ENCODE measurements around the gene RIT2. TPM values are rescaled to one million over a fixed set of nuclear protein-coding genes. Genes with fewer than 3 reads are reported as not detected.

RIT2 gene
- polyA plus RNA-seq, 2 of the 4 experiments (the other 2 are of a cell fraction): not detected

DNA sequence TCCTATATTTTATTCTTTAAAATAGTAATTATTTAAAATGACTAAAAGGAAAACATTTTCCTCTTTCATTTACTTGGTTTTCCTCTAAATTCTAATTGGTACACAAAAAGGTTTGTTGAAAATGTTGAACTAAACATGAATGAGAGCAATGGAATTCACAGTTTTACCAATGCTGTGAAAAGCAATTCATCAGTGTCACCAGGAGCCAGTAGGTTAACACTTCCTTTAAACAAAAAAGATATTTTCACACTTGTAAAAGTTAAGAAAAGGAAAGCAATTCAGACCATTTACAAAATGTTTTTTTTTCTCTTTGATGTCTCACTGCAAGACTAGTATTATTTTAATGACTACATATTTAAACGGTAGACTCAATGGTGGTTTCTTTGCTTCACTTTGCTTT is 341.6 kb downstream of the RIT2 start:
- FAIRE-seq (no peak), DNase-seq (ENCODE audit: low read depth in 1 of 2, low spot score in 1 of 2) (no peak), ATAC-seq (no peak)
- no peak overlapping the region for H3K4me3 ChIP-seq
- no peak overlapping the region for H3K27ac ChIP-seq
- H3K9me3 ChIP-seq: no peaks in the 10 kb centered on the region; the same call in 2 of the 3 replicates
- TF ChIP-seq RFX5 (IDR thresholded peaks at IDR 0.05): no peak
- no peaks in the 10 kb centered on the region for H3K4me1 ChIP-seq
- no peak overlapping the region for H3K4me2 ChIP-seq
- ChIA-PET CTCF (no interaction called here), POLR2A (no interaction called here)
- WGBS (ENCODE audit: missing lambda C conversion rate): 24% methylated on average over 1 of the region's 1 CpG

DNA sequence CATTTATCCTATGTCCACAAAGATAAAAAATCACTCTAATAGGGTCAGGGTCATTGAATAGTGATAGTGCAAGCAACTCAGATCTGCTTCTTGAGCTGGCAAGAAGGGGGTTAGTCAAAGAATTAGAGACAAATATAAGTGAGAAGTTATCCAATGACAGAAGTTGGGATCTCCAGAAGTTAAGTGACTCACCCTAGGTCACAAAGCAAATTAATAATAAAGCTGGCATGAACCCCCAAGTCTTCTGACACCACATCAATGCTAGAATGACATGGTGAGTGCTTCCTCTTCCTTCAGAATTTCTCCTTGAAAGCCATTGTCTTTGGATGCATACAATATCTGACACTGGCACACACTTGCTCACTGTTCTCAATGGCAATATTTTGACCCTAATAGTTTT is 343.5 kb downstream of the RIT2 start:
- no peak for ATAC-seq
- POLR2A ChIA-PET: no interaction called here
- no peak for TF ChIP-seq ZFP36 (IDR thresholded peaks at IDR 0.05; ENCODE audit: borderline replicate concordance, partially characterized antibody)
- no peak for TF ChIP-seq NFE2L2 (conservative IDR thresholded peaks at IDR 0.05; ENCODE audit: low read length)
- TF ChIP-seq ZNF302 (CRISPR knock-in tag; IDR thresholded peaks at IDR 0.05): no peak
- TF ChIP-seq RARB (CRISPR knock-in tag; IDR thresholded peaks at IDR 0.05): no peak
- no peak for TF ChIP-seq SMC3 (IDR thresholded peaks at IDR 0.05)
- TF ChIP-seq MAFK (IDR thresholded peaks at IDR 0.05; ENCODE audit: partially characterized antibody): no peak
- TF ChIP-seq TP53 (CRISPR knock-in tag; IDR thresholded peaks at IDR 0.05): no peak
- TF ChIP-seq, protein P1, sequence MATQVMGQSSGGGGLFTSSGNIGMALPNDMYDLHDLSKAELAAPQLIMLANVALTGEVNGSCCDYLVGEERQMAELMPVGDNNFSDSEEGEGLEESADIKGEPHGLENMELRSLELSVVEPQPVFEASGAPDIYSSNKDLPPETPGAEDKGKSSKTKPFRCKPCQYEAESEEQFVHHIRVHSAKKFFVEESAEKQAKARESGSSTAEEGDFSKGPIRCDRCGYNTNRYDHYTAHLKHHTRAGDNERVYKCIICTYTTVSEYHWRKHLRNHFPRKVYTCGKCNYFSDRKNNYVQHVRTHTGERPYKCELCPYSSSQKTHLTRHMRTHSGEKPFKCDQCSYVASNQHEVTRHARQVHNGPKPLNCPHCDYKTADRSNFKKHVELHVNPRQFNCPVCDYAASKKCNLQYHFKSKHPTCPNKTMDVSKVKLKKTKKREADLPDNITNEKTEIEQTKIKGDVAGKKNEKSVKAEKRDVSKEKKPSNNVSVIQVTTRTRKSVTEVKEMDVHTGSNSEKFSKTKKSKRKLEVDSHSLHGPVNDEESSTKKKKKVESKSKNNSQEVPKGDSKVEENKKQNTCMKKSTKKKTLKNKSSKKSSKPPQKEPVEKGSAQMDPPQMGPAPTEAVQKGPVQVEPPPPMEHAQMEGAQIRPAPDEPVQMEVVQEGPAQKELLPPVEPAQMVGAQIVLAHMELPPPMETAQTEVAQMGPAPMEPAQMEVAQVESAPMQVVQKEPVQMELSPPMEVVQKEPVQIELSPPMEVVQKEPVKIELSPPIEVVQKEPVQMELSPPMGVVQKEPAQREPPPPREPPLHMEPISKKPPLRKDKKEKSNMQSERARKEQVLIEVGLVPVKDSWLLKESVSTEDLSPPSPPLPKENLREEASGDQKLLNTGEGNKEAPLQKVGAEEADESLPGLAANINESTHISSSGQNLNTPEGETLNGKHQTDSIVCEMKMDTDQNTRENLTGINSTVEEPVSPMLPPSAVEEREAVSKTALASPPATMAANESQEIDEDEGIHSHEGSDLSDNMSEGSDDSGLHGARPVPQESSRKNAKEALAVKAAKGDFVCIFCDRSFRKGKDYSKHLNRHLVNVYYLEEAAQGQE (IDR thresholded peaks at IDR 0.05): no peak
- no peak for TF ChIP-seq HDAC2 (IDR thresholded peaks at IDR 0.05)
- no peak for TF ChIP-seq FOSL2 (IDR thresholded peaks at IDR 0.05)
- no peak for TF ChIP-seq FOSL2 (CRISPR knock-in tag; IDR thresholded peaks at IDR 0.05)

DNA sequence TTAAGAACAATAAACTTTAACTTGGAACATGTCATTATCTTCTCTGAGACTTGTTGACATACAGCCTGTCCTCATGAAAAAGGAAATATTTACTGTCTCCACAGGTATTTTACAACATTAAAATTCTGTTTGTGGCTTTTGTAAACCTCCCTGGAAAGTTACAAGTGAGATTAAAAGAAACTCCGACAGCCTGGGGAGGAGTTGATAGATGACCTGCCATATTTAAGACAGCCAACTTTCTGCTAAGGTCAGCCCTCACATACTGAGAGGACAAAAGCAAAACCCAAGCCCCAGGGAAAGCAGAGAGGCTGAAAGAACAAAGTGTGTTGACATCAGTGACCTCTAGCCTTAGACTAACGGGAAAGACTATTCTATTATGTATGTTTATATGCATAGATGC is 350.2 kb downstream of the RIT2 start:
- Histone ChIP-seq H3K4me2 (no peak overlapping the region), H3K27ac (no peak overlapping the region), H3K4me3 (no peak overlapping the region), H3K9me3 (no peaks in the 10 kb centered on the region), H3K4me1 (no peaks in the 10 kb centered on the region)
- ChIA-PET POLR2A (no interaction called here), CTCF (no interaction called here)
- no peak for DNase-seq (ENCODE audit: low read depth in 1 of 2, low spot score in 1 of 2)
- ATAC-seq: no peak
- 0% methylated on average over 2 of the region's 2 CpGs for WGBS (ENCODE audit: missing lambda C conversion rate)
- FAIRE-seq: no peak
- no peak for TF ChIP-seq JUN (IDR thresholded peaks at IDR 0.05)
- TF ChIP-seq, protein P2, sequence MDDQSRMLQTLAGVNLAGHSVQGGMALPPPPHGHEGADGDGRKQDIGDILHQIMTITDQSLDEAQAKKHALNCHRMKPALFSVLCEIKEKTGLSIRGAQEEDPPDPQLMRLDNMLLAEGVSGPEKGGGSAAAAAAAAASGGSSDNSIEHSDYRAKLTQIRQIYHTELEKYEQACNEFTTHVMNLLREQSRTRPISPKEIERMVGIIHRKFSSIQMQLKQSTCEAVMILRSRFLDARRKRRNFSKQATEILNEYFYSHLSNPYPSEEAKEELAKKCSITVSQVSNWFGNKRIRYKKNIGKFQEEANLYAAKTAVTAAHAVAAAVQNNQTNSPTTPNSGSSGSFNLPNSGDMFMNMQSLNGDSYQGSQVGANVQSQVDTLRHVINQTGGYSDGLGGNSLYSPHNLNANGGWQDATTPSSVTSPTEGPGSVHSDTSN (IDR thresholded peaks at IDR 0.05): no peak

More for the DNA sequence above, 343.5 kb downstream of the RIT2 start:
- CTCF ChIA-PET: no interaction called here
- Histone ChIP-seq H3K27ac (no peak overlapping the region), H3K4me3 (no peak overlapping the region), H3K4me1 (no peaks in the 10 kb centered on the region), H3K4me2 (no peak overlapping the region), H3K9me3 (no peaks in the 10 kb centered on the region)
- no peak for DNase-seq (ENCODE audit: low read depth in 1 of 2, low spot score in 1 of 2)
- FAIRE-seq: no peak

DNA sequence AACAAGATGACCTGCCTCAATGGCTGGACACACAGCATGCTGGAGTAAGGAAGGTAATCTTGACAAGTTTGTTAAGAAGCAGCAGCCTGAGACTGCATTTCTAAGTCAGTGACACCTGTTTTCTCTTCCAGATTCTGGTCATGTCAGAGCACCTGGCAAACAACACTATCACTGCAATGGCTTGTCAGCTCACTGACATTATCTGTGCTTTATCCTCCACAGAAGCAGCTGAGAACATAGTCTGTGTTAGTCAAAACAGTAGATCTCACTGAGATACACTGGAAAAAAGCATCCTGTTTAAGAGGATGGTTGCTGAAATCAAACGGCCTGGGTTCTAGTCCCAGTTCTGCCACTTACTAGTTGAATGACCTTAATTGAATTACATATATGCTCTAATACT is 355.2 kb downstream of the RIT2 start:
- Histone ChIP-seq H3K4me1 (no peaks in the 10 kb centered on the region), H3K9me3 (no peaks in the 10 kb centered on the region), H3K27ac (no peak overlapping the region), H3K4me3 (no peak overlapping the region), H3K4me2 (no peak overlapping the region)
- no peak for ATAC-seq
- 0% methylated on average over 1 of the region's 1 CpG for WGBS (ENCODE audit: missing lambda C conversion rate)
- POLR2A ChIA-PET: no interaction called here
- no peak for DNase-seq (ENCODE audit: low read depth in 1 of 2, low spot score in 1 of 2)
- no peak for FAIRE-seq
- CTCF ChIA-PET: no interaction called here
- TF ChIP-seq CEBPB (IDR thresholded peaks at IDR 0.05) (no peak), RAD21 (conservative IDR thresholded peaks at IDR 0.05 in 1 of 2, IDR thresholded peaks at IDR 0.05 in 1 of 2) (no peak), MAFK (IDR thresholded peaks at IDR 0.05; ENCODE audit: partially characterized antibody) (no peak), ZC3H11A (IDR thresholded peaks at IDR 0.05) (no peak), HDAC2 (IDR thresholded peaks at IDR 0.05) (no peak), BHLHE40 (IDR thresholded peaks at IDR 0.05; ENCODE audit: low read depth, low read length) (no peak), CBX8 (IDR thresholded peaks at IDR 0.05) (no peak), JUNB (IDR thresholded peaks at IDR 0.05) (no peak), ZNF302 (CRISPR knock-in tag; IDR thresholded peaks at IDR 0.05) (no peak), MAZ (IDR thresholded peaks at IDR 0.05; ENCODE audit: borderline replicate concordance, low read depth, low read length) (no peak), TP53 (CRISPR knock-in tag; IDR thresholded peaks at IDR 0.05) (no peak), TFCP2L1 (CRISPR knock-in tag; IDR thresholded peaks at IDR 0.05) (no peak)
- TF ChIP-seq, protein P3, sequence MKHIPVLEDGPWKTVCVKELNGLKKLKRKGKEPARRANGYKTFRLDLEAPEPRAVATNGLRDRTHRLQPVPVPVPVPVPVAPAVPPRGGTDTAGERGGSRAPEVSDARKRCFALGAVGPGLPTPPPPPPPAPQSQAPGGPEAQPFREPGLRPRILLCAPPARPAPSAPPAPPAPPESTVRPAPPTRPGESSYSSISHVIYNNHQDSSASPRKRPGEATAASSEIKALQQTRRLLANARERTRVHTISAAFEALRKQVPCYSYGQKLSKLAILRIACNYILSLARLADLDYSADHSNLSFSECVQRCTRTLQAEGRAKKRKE (CRISPR knock-in tag; IDR thresholded peaks at IDR 0.05; ENCODE audit: low read depth): no peak
